ENCODE data around the gene PCDHGA4. TPM values are rescaled to one million over a fixed set of nuclear protein-coding genes. Genes with fewer than 3 reads are reported as not detected.
"Not testable (repeated sequence)": the region's sequence is repeated elsewhere in the genome, so short reads cannot be mapped to it uniquely, and the experiment has no call there.

Gene PCDHGA4
- polyA plus RNA-seq, 3 donors, result 0.03 TPM; not detected in 2

DNA sequence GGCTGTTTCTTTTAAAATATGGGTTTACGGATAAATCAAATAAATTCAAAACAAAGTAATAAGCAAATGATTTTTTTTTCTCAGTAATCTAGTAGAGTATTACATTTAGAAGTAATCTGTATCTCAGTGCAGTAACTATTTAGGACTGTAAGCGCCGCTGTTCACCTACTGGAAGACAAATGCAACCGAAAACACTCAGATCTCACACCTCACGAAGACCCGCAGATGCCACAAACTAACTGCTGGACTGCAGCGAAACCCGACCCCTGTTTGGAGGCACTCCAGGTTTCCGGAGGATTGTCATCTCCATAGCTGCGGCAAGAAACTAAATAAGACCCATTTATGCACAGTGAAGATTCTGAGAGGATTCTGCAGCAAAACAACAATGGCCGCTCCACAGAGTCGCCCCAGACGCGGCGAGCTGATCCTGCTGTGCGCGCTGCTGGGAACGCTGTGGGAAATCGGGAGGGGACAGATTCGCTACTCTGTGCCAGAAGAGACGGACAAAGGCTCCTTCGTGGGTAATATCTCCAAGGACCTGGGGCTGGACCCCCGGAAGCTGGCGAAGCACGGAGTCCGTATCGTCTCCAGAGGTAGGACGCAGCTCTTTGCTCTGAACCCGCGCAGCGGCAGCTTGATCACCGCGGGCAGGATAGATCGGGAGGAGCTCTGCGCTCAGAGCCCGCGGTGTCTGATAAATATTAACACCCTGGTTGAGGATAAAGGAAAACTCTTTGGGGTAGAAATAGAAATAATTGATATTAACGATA lies 37.8 kb downstream of the PCDHGA4 start, which contains the start of gene PCDHGA8:
PCDHGA8 (plus strand) TSS at position 205 of the 770 bp plus-strand sequence; CDS start at position 386, 181 bp downstream.
- H3K9me3 Mint-ChIP-seq, result peaks cover 41 to 79% (median 64%) of the 10 kb centered on the region in 7 donors
- TF ChIP-seq, protein P1, sequence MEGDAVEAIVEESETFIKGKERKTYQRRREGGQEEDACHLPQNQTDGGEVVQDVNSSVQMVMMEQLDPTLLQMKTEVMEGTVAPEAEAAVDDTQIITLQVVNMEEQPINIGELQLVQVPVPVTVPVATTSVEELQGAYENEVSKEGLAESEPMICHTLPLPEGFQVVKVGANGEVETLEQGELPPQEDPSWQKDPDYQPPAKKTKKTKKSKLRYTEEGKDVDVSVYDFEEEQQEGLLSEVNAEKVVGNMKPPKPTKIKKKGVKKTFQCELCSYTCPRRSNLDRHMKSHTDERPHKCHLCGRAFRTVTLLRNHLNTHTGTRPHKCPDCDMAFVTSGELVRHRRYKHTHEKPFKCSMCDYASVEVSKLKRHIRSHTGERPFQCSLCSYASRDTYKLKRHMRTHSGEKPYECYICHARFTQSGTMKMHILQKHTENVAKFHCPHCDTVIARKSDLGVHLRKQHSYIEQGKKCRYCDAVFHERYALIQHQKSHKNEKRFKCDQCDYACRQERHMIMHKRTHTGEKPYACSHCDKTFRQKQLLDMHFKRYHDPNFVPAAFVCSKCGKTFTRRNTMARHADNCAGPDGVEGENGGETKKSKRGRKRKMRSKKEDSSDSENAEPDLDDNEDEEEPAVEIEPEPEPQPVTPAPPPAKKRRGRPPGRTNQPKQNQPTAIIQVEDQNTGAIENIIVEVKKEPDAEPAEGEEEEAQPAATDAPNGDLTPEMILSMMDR (IDR thresholded peaks at IDR 0.05), result peak; percentile 12
- peaks cover 59 to 88% (median 84%) of the 10 kb centered on the region in 3 donors for H3K27me3 Mint-ChIP-seq (ENCODE audit: low read depth in 3 of 3)
- H3K9ac ChIP-seq (ENCODE audit: insufficient read depth, low read length, poor library complexity, severe bottlenecking), result no peak within 1 kb of the TSS
- H3K9me3 ChIP-seq (replicated peaks in 1 of 2; ENCODE audit: control insufficient read depth in 1 of 2, insufficient read depth in 1 of 2, low read length in 2 of 2), result peaks cover 50 to 92% of the 10 kb centered on the region in 2 donors
- no peak for DNase-seq
- H2AFZ ChIP-seq (ENCODE audit: insufficient read depth, low read depth, low read length, poor library complexity, severe bottlenecking), result no peak within 1 kb of the TSS
- H3K4me1 Mint-ChIP-seq, result peaks cover 5% of the 10 kb centered on the region
- no peak within 1 kb of the TSS for H3K4me3 ChIP-seq (replicated peaks in 1 of 3; ENCODE audit: low read depth in 2 of 3, low read length in 3 of 3)
- intact Hi-C loops (cut with micrococcal nuclease), result no loop called here
- peaks cover 53 to 97% of the 10 kb centered on the region in 2 donors for H3K27me3 ChIP-seq (ENCODE audit: control insufficient read depth in 2 of 2, insufficient read depth in 2 of 2, low read length in 2 of 2)
- no peaks in the 10 kb centered on the region for H4K20me1 ChIP-seq (ENCODE audit: insufficient read depth, low read length)
- H3K4me1 ChIP-seq (ENCODE audit: control insufficient read depth in 1 of 2, insufficient read depth in 2 of 2, low read length in 2 of 2), result no peaks in the 10 kb centered on the region
- H3K27ac Mint-ChIP-seq, result no peak within 1 kb of the TSS
- no peaks in the 10 kb centered on the region for H3K79me2 ChIP-seq (ENCODE audit: insufficient read depth, low read length)
- H3K4me3 Mint-ChIP-seq, result peak within 1 kb of the TSS; percentile 42 to 69
- no peak within 1 kb of the TSS for H3K4me2 ChIP-seq (replicated peaks; ENCODE audit: extremely low read depth, low read length, poor library complexity, severe bottlenecking)
- 31% methylated on average over 23 of the region's 38 CpGs for WGBS (ENCODE audit: insufficient coverage)
- no peaks in the 10 kb centered on the region for H3K36me3 ChIP-seq (replicated peaks in 1 of 2; ENCODE audit: control insufficient read depth in 1 of 2, insufficient read depth in 2 of 2, low read length in 2 of 2)
- H3K27ac ChIP-seq (ENCODE audit: low read depth in 1 of 2, low read length in 2 of 2), result no peak within 1 kb of the TSS
- peaks cover 7 to 12% of the 10 kb centered on the region in 2 donors for H3K36me3 Mint-ChIP-seq

DNA sequence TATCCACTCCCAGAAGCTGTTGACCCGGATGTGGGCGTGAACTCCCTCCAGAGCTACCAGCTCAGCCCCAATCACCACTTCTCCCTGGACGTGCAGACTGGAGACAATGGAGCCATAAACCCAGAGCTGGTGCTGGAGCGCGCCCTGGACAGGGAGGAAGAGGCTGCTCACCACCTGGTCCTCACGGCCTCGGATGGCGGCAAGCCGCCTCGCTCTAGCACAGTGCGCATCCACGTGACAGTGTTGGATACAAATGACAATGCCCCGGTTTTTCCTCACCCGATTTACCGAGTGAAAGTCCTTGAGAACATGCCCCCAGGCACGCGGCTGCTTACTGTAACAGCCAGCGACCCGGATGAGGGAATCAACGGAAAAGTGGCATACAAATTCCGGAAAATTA lies 38.4 kb downstream of the PCDHGA4 start:
- Histone ChIP-seq H3K27me3 (ENCODE audit: control insufficient read depth in 2 of 2, insufficient read depth in 2 of 2, low read length in 2 of 2) (peaks cover 52 to 97% of the 10 kb centered on the region in 2 donors), H3K4me3 (replicated peaks in 1 of 3; ENCODE audit: low read depth in 2 of 3, low read length in 3 of 3) (no peak overlapping the region), H3K27ac (ENCODE audit: low read depth in 1 of 2, low read length in 2 of 2) (no peak overlapping the region), H2AFZ (ENCODE audit: insufficient read depth, low read depth, low read length, poor library complexity, severe bottlenecking) (no peak overlapping the region), H3K79me2 (ENCODE audit: insufficient read depth, low read length) (no peaks in the 10 kb centered on the region), H3K36me3 (replicated peaks in 1 of 2; ENCODE audit: control insufficient read depth in 1 of 2, insufficient read depth in 2 of 2, low read length in 2 of 2) (no peaks in the 10 kb centered on the region), H3K9ac (ENCODE audit: insufficient read depth, low read length, poor library complexity, severe bottlenecking) (no peak overlapping the region), H3K4me2 (replicated peaks; ENCODE audit: extremely low read depth, low read length, poor library complexity, severe bottlenecking) (no peak overlapping the region), H3K4me1 (ENCODE audit: control insufficient read depth in 1 of 2, insufficient read depth in 2 of 2, low read length in 2 of 2) (no peaks in the 10 kb centered on the region), H4K20me1 (ENCODE audit: insufficient read depth, low read length) (no peaks in the 10 kb centered on the region), H3K9me3 (replicated peaks in 1 of 2; ENCODE audit: control insufficient read depth in 1 of 2, insufficient read depth in 1 of 2, low read length in 2 of 2) (peaks cover 51 to 91% of the 10 kb centered on the region in 2 donors)
- H3K36me3 Mint-ChIP-seq, result peaks cover 7 to 12% of the 10 kb centered on the region in 2 donors
- H3K4me1 Mint-ChIP-seq, result peaks cover 5% of the 10 kb centered on the region
- intact Hi-C loops (cut with micrococcal nuclease), result no loop called here
- H3K27me3 Mint-ChIP-seq (ENCODE audit: low read depth in 3 of 3), result peaks cover 62 to 89% (median 86%) of the 10 kb centered on the region in 3 donors
- H3K27ac Mint-ChIP-seq, result no peak overlapping the region
- 45% methylated on average over 15 of the region's 21 CpGs for WGBS (ENCODE audit: insufficient coverage)
- H3K9me3 Mint-ChIP-seq, result peaks cover 41 to 79% (median 64%) of the 10 kb centered on the region in 7 donors
- peak overlapping the region in 1 of 2 donors; percentile 69 for H3K4me3 Mint-ChIP-seq
- TF ChIP-seq, protein P1 (IDR thresholded peaks at IDR 0.05), result no peak
- DNase-seq, result no peak

DNA sequence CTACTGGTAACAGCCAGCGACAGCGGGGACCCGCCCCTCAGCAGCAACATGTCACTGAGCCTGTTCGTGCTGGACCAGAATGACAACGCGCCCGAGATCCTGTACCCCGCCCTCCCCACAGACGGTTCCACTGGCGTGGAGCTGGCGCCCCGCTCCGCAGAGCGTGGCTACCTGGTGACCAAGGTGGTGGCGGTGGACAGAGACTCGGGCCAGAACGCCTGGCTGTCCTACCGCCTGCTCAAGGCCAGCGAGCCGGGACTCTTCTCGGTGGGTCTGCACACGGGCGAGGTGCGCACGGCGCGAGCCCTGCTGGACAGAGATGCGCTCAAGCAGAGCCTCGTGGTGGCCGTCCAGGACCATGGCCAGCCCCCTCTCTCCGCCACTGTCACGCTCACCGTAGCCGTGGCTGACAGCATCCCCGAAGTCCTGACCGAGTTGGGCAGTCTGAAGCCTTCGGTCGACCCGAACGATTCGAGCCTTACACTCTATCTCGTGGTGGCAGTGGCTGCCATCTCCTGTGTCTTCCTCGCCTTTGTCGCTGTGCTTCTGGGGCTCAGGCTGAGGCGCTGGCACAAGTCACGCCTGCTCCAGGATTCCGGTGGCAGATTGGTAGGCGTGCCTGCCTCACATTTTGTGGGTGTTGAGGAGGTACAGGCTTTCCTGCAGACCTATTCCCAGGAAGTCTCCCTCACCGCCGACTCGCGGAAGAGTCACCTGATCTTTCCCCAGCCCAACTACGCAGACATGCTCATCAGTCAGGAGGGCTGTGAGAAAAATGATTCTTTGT lies 39.8 kb downstream of the PCDHGA4 start:
- peak overlapping the region in 1 of 2 donors; percentile 72 for H3K4me3 Mint-ChIP-seq
- H3K4me1 ChIP-seq (ENCODE audit: control insufficient read depth in 1 of 2, insufficient read depth in 2 of 2, low read length in 2 of 2); H3K4me3 ChIP-seq (replicated peaks in 1 of 3; ENCODE audit: low read depth in 2 of 3, low read length in 3 of 3); DNase-seq; H4K20me1 ChIP-seq (ENCODE audit: insufficient read depth, low read length); H3K27ac ChIP-seq (ENCODE audit: low read depth in 1 of 2, low read length in 2 of 2); H3K4me2 ChIP-seq (replicated peaks; ENCODE audit: extremely low read depth, low read length, poor library complexity, severe bottlenecking); H3K9ac ChIP-seq (ENCODE audit: insufficient read depth, low read length, poor library complexity, severe bottlenecking); H2AFZ ChIP-seq (ENCODE audit: insufficient read depth, low read depth, low read length, poor library complexity, severe bottlenecking); H3K36me3 ChIP-seq (replicated peaks in 1 of 2; ENCODE audit: control insufficient read depth in 1 of 2, insufficient read depth in 2 of 2, low read length in 2 of 2); H3K27ac Mint-ChIP-seq; H3K79me2 ChIP-seq (ENCODE audit: insufficient read depth, low read length); intact Hi-C loops (cut with micrococcal nuclease); H3K4me1 Mint-ChIP-seq: not testable (repeated sequence)
- H3K27me3 ChIP-seq (ENCODE audit: control insufficient read depth in 2 of 2, insufficient read depth in 2 of 2, low read length in 2 of 2), result peaks cover 54 to 97% of the 10 kb centered on the region in 2 donors
- H3K27me3 Mint-ChIP-seq (ENCODE audit: low read depth in 3 of 3), result peaks cover 64 to 89% (median 86%) of the 10 kb centered on the region in 3 donors
- H3K9me3 ChIP-seq (replicated peaks in 1 of 2; ENCODE audit: control insufficient read depth in 1 of 2, insufficient read depth in 1 of 2, low read length in 2 of 2), result peaks cover 50 to 91% of the 10 kb centered on the region in 2 donors
- peaks cover 39 to 79% (median 64%) of the 10 kb centered on the region in 7 donors for H3K9me3 Mint-ChIP-seq
- 30% methylated on average over 30 of the region's 53 CpGs for WGBS (ENCODE audit: insufficient coverage)
- H3K36me3 Mint-ChIP-seq, result peaks cover 7 to 11% of the 10 kb centered on the region in 2 donors
